Measurements from ENCODE around the gene CAP1. TPM values are rescaled to one million over a fixed set of nuclear protein-coding genes. Genes with fewer than 3 reads are reported as not detected.

CAP1 gene
- total and polyA plus RNA-seq, 2 donors = 202 to 268 TPM

GRCh38 chr1:40059338-40059959 is 18.9 kb downstream of the CAP1 start:
- peaks cover 27 to 34% of the 10 kb centered on the region in 2 donors for H3K4me1 ChIP-seq (ENCODE audit: control insufficient read depth in 2 of 2, insufficient read depth in 2 of 2, low read length in 2 of 2)
- H3K27ac ChIP-seq (ENCODE audit: low read depth in 1 of 2, low read length in 1 of 2) = peak overlapping the region; percentile 84 to 91
- 6% methylated on average over 4 of the region's 4 CpGs for WGBS
- DNase-seq (ENCODE audit: low read depth in 6 of 9, low spot score in 9 of 9) = peak in 5 of 9 donors; percentile 33 to 75 (median 52)
- peaks cover 35 to 58% of the 10 kb centered on the region in 2 donors for H3K36me3 ChIP-seq (ENCODE audit: control insufficient read depth in 2 of 2, insufficient read depth in 2 of 2, low read length in 1 of 2)
- no peaks in the 10 kb centered on the region for H3K9me3 ChIP-seq (ENCODE audit: control insufficient read depth in 2 of 2, insufficient read depth in 1 of 2, low read length in 1 of 2)
- H3K4me3 ChIP-seq (ENCODE audit: low read length in 2 of 2) = peak overlapping the region in 1 of 2 donors; percentile 3
- no peaks in the 10 kb centered on the region for H3K27me3 ChIP-seq (ENCODE audit: control insufficient read depth in 2 of 2, insufficient read depth in 1 of 2, low read length in 1 of 2)

GRCh38 chr1:40059960-40060750 is 19.6 kb downstream of the CAP1 start:
- no peaks in the 10 kb centered on the region for H3K27me3 ChIP-seq (ENCODE audit: control insufficient read depth in 2 of 2, insufficient read depth in 1 of 2, low read length in 1 of 2)
- H3K9me3 ChIP-seq (ENCODE audit: control insufficient read depth in 2 of 2, insufficient read depth in 1 of 2, low read length in 1 of 2) = no peaks in the 10 kb centered on the region
- peaks cover 42 to 62% of the 10 kb centered on the region in 2 donors for H3K36me3 ChIP-seq (ENCODE audit: control insufficient read depth in 2 of 2, insufficient read depth in 2 of 2, low read length in 1 of 2)
- peaks cover 27 to 39% of the 10 kb centered on the region in 2 donors for H3K4me1 ChIP-seq (ENCODE audit: control insufficient read depth in 2 of 2, insufficient read depth in 2 of 2, low read length in 2 of 2)
- peak in 4 of 9 donors; percentile 24 to 67 (median 39) for DNase-seq (ENCODE audit: low read depth in 6 of 9, low spot score in 9 of 9)
- H3K27ac ChIP-seq (ENCODE audit: low read depth in 1 of 2, low read length in 1 of 2) = peak overlapping the region; percentile 84 to 91
- no peak overlapping the region for H3K4me3 ChIP-seq (ENCODE audit: low read length in 2 of 2)
- 20% methylated on average over 7 of the region's 7 CpGs for WGBS

DNA sequence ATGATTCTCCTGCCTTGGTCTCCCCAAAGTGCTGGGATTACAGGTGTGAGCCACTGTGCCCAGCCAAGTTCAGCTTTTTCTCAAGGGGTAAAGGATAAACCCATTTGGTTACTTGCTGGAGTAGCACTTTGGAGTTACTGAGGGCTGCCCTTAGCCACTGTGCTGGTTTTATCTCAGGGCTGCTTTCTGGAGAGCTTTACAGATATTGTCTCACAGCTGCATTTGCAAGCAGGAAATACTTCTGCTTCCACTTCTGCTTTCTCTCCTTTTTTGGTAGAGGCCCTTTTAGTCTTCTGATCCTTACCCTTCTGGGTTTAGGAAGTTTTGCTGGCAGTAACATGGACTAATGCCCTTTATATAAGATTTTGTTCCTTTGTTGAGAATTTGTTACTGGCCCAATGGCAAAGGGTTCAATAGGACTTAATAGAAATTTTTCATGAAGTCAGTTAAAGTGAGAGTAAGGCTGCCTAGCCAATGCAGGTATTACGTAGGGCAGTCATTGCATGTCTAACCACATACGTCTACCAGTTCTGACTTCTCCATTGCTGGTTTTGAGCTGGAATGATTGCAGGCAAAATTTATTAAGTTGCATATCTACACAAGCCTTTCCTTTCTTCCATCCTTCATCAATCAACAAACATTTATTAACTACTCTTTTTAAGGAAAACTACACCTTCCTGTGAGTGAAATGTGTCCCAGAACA is 24.4 kb downstream of the CAP1 start:
- 78% methylated on average over 2 of the region's 2 CpGs for WGBS
- Histone ChIP-seq H3K36me3 (ENCODE audit: control insufficient read depth in 2 of 2, insufficient read depth in 2 of 2, low read length in 1 of 2) (peaks cover 67 to 95% of the 10 kb centered on the region in 2 donors), H3K4me3 (ENCODE audit: low read length in 2 of 2) (no peak overlapping the region), H3K4me1 (ENCODE audit: control insufficient read depth in 2 of 2, insufficient read depth in 2 of 2, low read length in 2 of 2) (peaks cover 2 to 25% of the 10 kb centered on the region in 2 donors), H3K27ac (ENCODE audit: low read depth in 1 of 2, low read length in 1 of 2) (peak overlapping the region; percentile 62 to 78), H3K27me3 (ENCODE audit: control insufficient read depth in 2 of 2, insufficient read depth in 1 of 2, low read length in 1 of 2) (no peaks in the 10 kb centered on the region), H3K9me3 (ENCODE audit: control insufficient read depth in 2 of 2, insufficient read depth in 1 of 2, low read length in 1 of 2) (no peaks in the 10 kb centered on the region)
- DNase-seq (ENCODE audit: low read depth in 6 of 9, low spot score in 9 of 9) = peak in 1 of 9 donors; percentile 52

- Histone ChIP-seq H3K9me3 (ENCODE audit: control insufficient read depth in 2 of 2, insufficient read depth in 1 of 2, low read length in 1 of 2) (no peaks in the 10 kb centered on the region), H3K36me3 (ENCODE audit: control insufficient read depth in 2 of 2, insufficient read depth in 2 of 2, low read length in 1 of 2) (peaks cover 75 to 96% of the 10 kb centered on the region in 2 donors), H3K4me1 (ENCODE audit: control insufficient read depth in 2 of 2, insufficient read depth in 2 of 2, low read length in 2 of 2) (peaks cover 0 to 18% of the 10 kb centered on the region in 2 donors), H3K27ac (ENCODE audit: low read depth in 1 of 2, low read length in 1 of 2) (no peak overlapping the region), H3K4me3 (ENCODE audit: low read length in 2 of 2) (no peak overlapping the region), H3K27me3 (ENCODE audit: control insufficient read depth in 2 of 2, insufficient read depth in 1 of 2, low read length in 1 of 2) (no peaks in the 10 kb centered on the region)
- no peak for DNase-seq (ENCODE audit: low read depth in 6 of 9, low spot score in 9 of 9)
- WGBS = over 99% methylated on average over 2 of the region's 2 CpGs
Measured at GRCh38 chr1:40067023-40067422, 26.5 kb downstream of the CAP1 start.

- peaks cover 0 to 18% of the 10 kb centered on the region in 2 donors for H3K4me1 ChIP-seq (ENCODE audit: control insufficient read depth in 2 of 2, insufficient read depth in 2 of 2, low read length in 2 of 2)
- 95% methylated on average over 3 of the region's 3 CpGs for WGBS
- H3K27me3 ChIP-seq (ENCODE audit: control insufficient read depth in 2 of 2, insufficient read depth in 1 of 2, low read length in 1 of 2) = no peaks in the 10 kb centered on the region
- DNase-seq (ENCODE audit: low read depth in 6 of 9, low spot score in 9 of 9) = no peak
- H3K9me3 ChIP-seq (ENCODE audit: control insufficient read depth in 2 of 2, insufficient read depth in 1 of 2, low read length in 1 of 2) = no peaks in the 10 kb centered on the region
- H3K4me3 ChIP-seq (ENCODE audit: low read length in 2 of 2) = no peak overlapping the region
- H3K27ac ChIP-seq (ENCODE audit: low read depth in 1 of 2, low read length in 1 of 2) = peak overlapping the region in 1 of 2 donors; percentile 31
- H3K36me3 ChIP-seq (ENCODE audit: control insufficient read depth in 2 of 2, insufficient read depth in 2 of 2, low read length in 1 of 2) = peaks cover 78 to 96% of the 10 kb centered on the region in 2 donors
Measured at GRCh38 chr1:40067851-40068250, 27.3 kb downstream of the CAP1 start.

- Histone ChIP-seq H3K27ac (ENCODE audit: low read depth in 1 of 2, low read length in 1 of 2) (no peak overlapping the region), H3K27me3 (ENCODE audit: control insufficient read depth in 2 of 2, insufficient read depth in 1 of 2, low read length in 1 of 2) (no peaks in the 10 kb centered on the region), H3K4me3 (ENCODE audit: low read length in 2 of 2) (no peak overlapping the region), H3K4me1 (ENCODE audit: control insufficient read depth in 2 of 2, insufficient read depth in 2 of 2, low read length in 2 of 2) (peaks cover 3 to 9% of the 10 kb centered on the region in 2 donors), H3K9me3 (ENCODE audit: control insufficient read depth in 2 of 2, insufficient read depth in 1 of 2, low read length in 1 of 2) (no peaks in the 10 kb centered on the region), H3K36me3 (ENCODE audit: control insufficient read depth in 2 of 2, insufficient read depth in 2 of 2, low read length in 1 of 2) (peaks cover 66 to 84% of the 10 kb centered on the region in 2 donors)
- DNase-seq (ENCODE audit: low read depth in 6 of 9, low spot score in 9 of 9) = no peak
Measured at GRCh38 chr1:40072142-40072541, 31.6 kb downstream of the CAP1 start.

DNA sequence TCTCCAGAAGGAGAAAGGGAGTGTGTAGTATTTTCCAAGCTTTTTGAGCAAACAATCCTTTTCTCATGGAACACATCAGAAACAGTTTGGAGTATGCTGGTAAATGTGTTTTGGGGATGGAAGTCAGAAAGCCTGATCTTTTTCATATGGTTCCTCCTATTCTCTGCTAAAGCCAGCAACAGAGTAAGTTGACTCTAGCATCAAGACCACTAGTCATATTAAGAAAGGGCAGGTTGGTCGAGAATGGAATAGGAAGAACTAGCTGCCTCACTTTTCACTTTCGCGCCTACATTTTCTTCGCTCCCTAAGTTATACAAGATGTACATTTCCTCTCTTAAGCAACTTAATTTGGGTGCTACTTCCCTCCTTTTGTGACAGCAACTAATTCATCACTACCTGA is 32.5 kb downstream of the CAP1 start:
- no peak overlapping the region for H3K4me3 ChIP-seq (ENCODE audit: low read length in 2 of 2)
- peaks cover 61 to 81% of the 10 kb centered on the region in 2 donors for H3K36me3 ChIP-seq (ENCODE audit: control insufficient read depth in 2 of 2, insufficient read depth in 2 of 2, low read length in 1 of 2)
- WGBS = 93% methylated on average over 4 of the region's 4 CpGs
- H3K9me3 ChIP-seq (ENCODE audit: control insufficient read depth in 2 of 2, insufficient read depth in 1 of 2, low read length in 1 of 2) = no peaks in the 10 kb centered on the region
- H3K4me1 ChIP-seq (ENCODE audit: control insufficient read depth in 2 of 2, insufficient read depth in 2 of 2, low read length in 2 of 2) = peaks cover 3 to 9% of the 10 kb centered on the region in 2 donors
- no peaks in the 10 kb centered on the region for H3K27me3 ChIP-seq (ENCODE audit: control insufficient read depth in 2 of 2, insufficient read depth in 1 of 2, low read length in 1 of 2)
- peak overlapping the region in 1 of 2 donors; percentile 31 for H3K27ac ChIP-seq (ENCODE audit: low read depth in 1 of 2, low read length in 1 of 2)
- no peak for DNase-seq (ENCODE audit: low read depth in 6 of 9, low spot score in 9 of 9)

- 84% methylated on average over 4 of the region's 4 CpGs for WGBS
Measured at GRCh38 chr1:40075266-40075665, 34.7 kb downstream of the CAP1 start.

GRCh38 chr1:40076895-40077312 is 36.4 kb downstream of the CAP1 start:
- no peak overlapping the region for H3K27ac ChIP-seq (ENCODE audit: low read depth in 1 of 2, low read length in 1 of 2)
- WGBS = 95% methylated on average over 5 of the region's 5 CpGs

More at GRCh38 chr1:40075266-40075665, 34.7 kb downstream of the CAP1 start:
- peaks cover 49 to 73% of the 10 kb centered on the region in 2 donors for H3K36me3 ChIP-seq (ENCODE audit: control insufficient read depth in 2 of 2, insufficient read depth in 2 of 2, low read length in 1 of 2)
- H3K9me3 ChIP-seq (ENCODE audit: control insufficient read depth in 2 of 2, insufficient read depth in 1 of 2, low read length in 1 of 2) = no peaks in the 10 kb centered on the region
- H3K27ac ChIP-seq (ENCODE audit: low read depth in 1 of 2, low read length in 1 of 2) = no peak overlapping the region
- no peak overlapping the region for H3K4me3 ChIP-seq (ENCODE audit: low read length in 2 of 2)
- peaks cover 3 to 9% of the 10 kb centered on the region in 2 donors for H3K4me1 ChIP-seq (ENCODE audit: control insufficient read depth in 2 of 2, insufficient read depth in 2 of 2, low read length in 2 of 2)
- DNase-seq (ENCODE audit: low read depth in 6 of 9, low spot score in 9 of 9) = no peak
- no peaks in the 10 kb centered on the region for H3K27me3 ChIP-seq (ENCODE audit: control insufficient read depth in 2 of 2, insufficient read depth in 1 of 2, low read length in 1 of 2)

More at GRCh38 chr1:40076895-40077312, 36.4 kb downstream of the CAP1 start:
- H3K9me3 ChIP-seq (ENCODE audit: control insufficient read depth in 2 of 2, insufficient read depth in 1 of 2, low read length in 1 of 2) = no peaks in the 10 kb centered on the region
- no peak overlapping the region for H3K4me3 ChIP-seq (ENCODE audit: low read length in 2 of 2)
- H3K27me3 ChIP-seq (ENCODE audit: control insufficient read depth in 2 of 2, insufficient read depth in 1 of 2, low read length in 1 of 2) = no peaks in the 10 kb centered on the region
- no peak for DNase-seq (ENCODE audit: low read depth in 6 of 9, low spot score in 9 of 9)
- peaks cover 3 to 9% of the 10 kb centered on the region in 2 donors for H3K4me1 ChIP-seq (ENCODE audit: control insufficient read depth in 2 of 2, insufficient read depth in 2 of 2, low read length in 2 of 2)
- H3K36me3 ChIP-seq (ENCODE audit: control insufficient read depth in 2 of 2, insufficient read depth in 2 of 2, low read length in 1 of 2) = peaks cover 39 to 57% of the 10 kb centered on the region in 2 donors

All from thymus (tissue), 11 donors.